Panc1 (cell line): ENCODE data around the gene GCNA.
"Not testable (repeated sequence)": the region's sequence is repeated elsewhere in the genome, so short reads cannot be mapped to it uniquely, and the experiment has no call there.

Experiments
- POLR2AphosphoS5 ChIP-seq: IDR thresholded peaks from 2 replicates; pipeline ENCODE4 v1.6.1; 2012; ENCODE audit warnings: mild to moderate bottlenecking, low read depth, low read length, moderate library complexity
- SIN3A ChIP-seq: IDR thresholded peaks from 2 replicates; pipeline ENCODE4 v1.6.1; 2012; ENCODE audit warnings: low read depth, mild to moderate bottlenecking, low read length, moderate library complexity, borderline replicate concordance; ENCODE audit not compliant: insufficient read depth
- TCF7L2 ChIP-seq: IDR thresholded peaks from 2 replicates; pipeline ENCODE4 v1.6.1; 2011; ENCODE audit warnings: mild to moderate bottlenecking, low read depth, low read length, inconsistent platforms
- TF ChIP-seq, protein P1 (sequence below): fragments of 450-650 bp; IDR thresholded peaks from 2 replicates; pipeline ENCODE4 v1.5.1; 2017; ENCODE audit warnings: mild to moderate bottlenecking
- TF ChIP-seq, protein P2 (sequence below), 2 experiments: IDR thresholded peaks; 2 replicates each; pipeline ENCODE4 v1.6.1; 2011 to 2012; ENCODE audit warnings: low read depth in 2 of 2, control low read depth in 1 of 2, low read length in 1 of 2, mild to moderate bottlenecking in 1 of 2, moderate library complexity in 1 of 2; ENCODE audit not compliant: insufficient read depth in 1 of 2

DNA sequence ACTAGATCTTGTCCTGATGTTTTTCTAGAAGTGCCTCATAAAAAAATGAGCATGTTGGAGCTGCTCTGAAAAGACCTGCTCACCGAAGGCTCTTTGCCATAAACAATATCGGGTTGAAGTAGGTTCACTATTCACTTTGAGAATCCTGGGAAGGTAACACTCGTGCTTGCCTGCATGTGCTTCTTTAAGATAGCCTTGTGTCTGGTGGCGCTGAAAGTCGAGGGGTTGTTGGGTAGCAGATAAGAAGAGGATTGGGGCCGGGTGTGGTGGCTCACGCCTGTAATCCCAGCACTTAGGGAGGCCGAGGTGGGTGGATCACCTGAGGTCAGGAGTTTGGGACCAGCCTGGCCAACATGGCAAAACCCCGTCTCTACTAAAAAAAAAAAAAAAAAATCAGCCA lies 33.5 kb downstream of the GCNA start:
- TF ChIP-seq, protein P1, sequence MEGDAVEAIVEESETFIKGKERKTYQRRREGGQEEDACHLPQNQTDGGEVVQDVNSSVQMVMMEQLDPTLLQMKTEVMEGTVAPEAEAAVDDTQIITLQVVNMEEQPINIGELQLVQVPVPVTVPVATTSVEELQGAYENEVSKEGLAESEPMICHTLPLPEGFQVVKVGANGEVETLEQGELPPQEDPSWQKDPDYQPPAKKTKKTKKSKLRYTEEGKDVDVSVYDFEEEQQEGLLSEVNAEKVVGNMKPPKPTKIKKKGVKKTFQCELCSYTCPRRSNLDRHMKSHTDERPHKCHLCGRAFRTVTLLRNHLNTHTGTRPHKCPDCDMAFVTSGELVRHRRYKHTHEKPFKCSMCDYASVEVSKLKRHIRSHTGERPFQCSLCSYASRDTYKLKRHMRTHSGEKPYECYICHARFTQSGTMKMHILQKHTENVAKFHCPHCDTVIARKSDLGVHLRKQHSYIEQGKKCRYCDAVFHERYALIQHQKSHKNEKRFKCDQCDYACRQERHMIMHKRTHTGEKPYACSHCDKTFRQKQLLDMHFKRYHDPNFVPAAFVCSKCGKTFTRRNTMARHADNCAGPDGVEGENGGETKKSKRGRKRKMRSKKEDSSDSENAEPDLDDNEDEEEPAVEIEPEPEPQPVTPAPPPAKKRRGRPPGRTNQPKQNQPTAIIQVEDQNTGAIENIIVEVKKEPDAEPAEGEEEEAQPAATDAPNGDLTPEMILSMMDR: not testable (repeated sequence)
- TF ChIP-seq POLR2AphosphoS5, SIN3A, TCF7L2: not testable (repeated sequence)
- TF ChIP-seq, protein P2, sequence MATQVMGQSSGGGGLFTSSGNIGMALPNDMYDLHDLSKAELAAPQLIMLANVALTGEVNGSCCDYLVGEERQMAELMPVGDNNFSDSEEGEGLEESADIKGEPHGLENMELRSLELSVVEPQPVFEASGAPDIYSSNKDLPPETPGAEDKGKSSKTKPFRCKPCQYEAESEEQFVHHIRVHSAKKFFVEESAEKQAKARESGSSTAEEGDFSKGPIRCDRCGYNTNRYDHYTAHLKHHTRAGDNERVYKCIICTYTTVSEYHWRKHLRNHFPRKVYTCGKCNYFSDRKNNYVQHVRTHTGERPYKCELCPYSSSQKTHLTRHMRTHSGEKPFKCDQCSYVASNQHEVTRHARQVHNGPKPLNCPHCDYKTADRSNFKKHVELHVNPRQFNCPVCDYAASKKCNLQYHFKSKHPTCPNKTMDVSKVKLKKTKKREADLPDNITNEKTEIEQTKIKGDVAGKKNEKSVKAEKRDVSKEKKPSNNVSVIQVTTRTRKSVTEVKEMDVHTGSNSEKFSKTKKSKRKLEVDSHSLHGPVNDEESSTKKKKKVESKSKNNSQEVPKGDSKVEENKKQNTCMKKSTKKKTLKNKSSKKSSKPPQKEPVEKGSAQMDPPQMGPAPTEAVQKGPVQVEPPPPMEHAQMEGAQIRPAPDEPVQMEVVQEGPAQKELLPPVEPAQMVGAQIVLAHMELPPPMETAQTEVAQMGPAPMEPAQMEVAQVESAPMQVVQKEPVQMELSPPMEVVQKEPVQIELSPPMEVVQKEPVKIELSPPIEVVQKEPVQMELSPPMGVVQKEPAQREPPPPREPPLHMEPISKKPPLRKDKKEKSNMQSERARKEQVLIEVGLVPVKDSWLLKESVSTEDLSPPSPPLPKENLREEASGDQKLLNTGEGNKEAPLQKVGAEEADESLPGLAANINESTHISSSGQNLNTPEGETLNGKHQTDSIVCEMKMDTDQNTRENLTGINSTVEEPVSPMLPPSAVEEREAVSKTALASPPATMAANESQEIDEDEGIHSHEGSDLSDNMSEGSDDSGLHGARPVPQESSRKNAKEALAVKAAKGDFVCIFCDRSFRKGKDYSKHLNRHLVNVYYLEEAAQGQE (IDR thresholded peaks at IDR 0.05; ENCODE audit: insufficient read depth in 1 of 2, low read depth in 2 of 2, low read length in 1 of 2): not testable (repeated sequence)
